Occipital lobe (tissue), 2 donors: Measurements from ENCODE around the gene IL21R. TPM values are rescaled to one million over a fixed set of nuclear protein-coding genes. Genes with fewer than 3 reads are reported as not detected.

Source experiments
- DNase-seq: peaks from one replicate; lab custom pipeline; 2025; lab: John Stamatoyannopoulos, UW
- total RNA-seq: library from RNA; depleted of rRNA; stranded (reverse); fragments of >200 nt; gene quantifications from one replicate; pipeline ENCODE4 v1.2.3, GENCODE V29; 2014

Gene IL21R
- total RNA-seq, 1 donor from 2014 or later: not detected

GRCh38 chr16:27462846-27463682 lies 61.1 kb downstream of the IL21R start:
- no peak for DNase-seq

- no peak for DNase-seq
Measured at GRCh38 chr16:27463741-27464591, 62.0 kb downstream of the IL21R start.

- no peak for DNase-seq
Measured at GRCh38 chr16:27464626-27465482, 62.9 kb downstream of the IL21R start.

- no peak for DNase-seq
Measured at GRCh38 chr16:27465483-27465879, 63.5 kb downstream of the IL21R start.

- DNase-seq: no peak
Measured at GRCh38 chr16:27468941-27469531, 67.1 kb downstream of the IL21R start.

- DNase-seq: no peak
Measured at GRCh38 chr16:27470567-27471431, 68.8 kb downstream of the IL21R start.

GRCh38 chr16:27471661-27472060 lies 69.7 kb downstream of the IL21R start:
- no peak for DNase-seq

GRCh38 chr16:27472091-27473020 lies 70.4 kb downstream of the IL21R start:
- no peak for DNase-seq

GRCh38 chr16:27473101-27473900 lies 71.3 kb downstream of the IL21R start:
- DNase-seq: no peak

GRCh38 chr16:27474041-27474440 lies 72.1 kb downstream of the IL21R start:
- DNase-seq: no peak

GRCh38 chr16:27474921-27475320 lies 72.9 kb downstream of the IL21R start:
- no peak for DNase-seq

- DNase-seq: no peak
Measured at GRCh38 chr16:27475561-27475960, 73.6 kb downstream of the IL21R start.

GRCh38 chr16:27476240-27476639 lies 74.3 kb downstream of the IL21R start:
- DNase-seq: no peak

- DNase-seq: no peak
Measured at GRCh38 chr16:27480761-27481160, 78.8 kb downstream of the IL21R start.

GRCh38 chr16:27481282-27481934 lies 79.4 kb downstream of the IL21R start:
- DNase-seq: no peak

- DNase-seq: no peak
Measured at GRCh38 chr16:27482397-27483087, 80.6 kb downstream of the IL21R start.

GRCh38 chr16:27483088-27483437 lies 81.1 kb downstream of the IL21R start:
- no peak for DNase-seq
